ENCODE measurements around the gene AUTS2.

Gene AUTS2

GRCh38 chr7:70834424-70834823 lies 1236.1 kb downstream of the AUTS2 start:
- no peak for DNase-seq

- DNase-seq, result no peak
Observed at GRCh38 chr7:70835658-70836057, 1237.4 kb downstream of the AUTS2 start.

GRCh38 chr7:70836279-70836678 lies 1238.0 kb downstream of the AUTS2 start:
- no peak for DNase-seq

- no peak for DNase-seq
Observed at GRCh38 chr7:70836946-70837345, 1238.7 kb downstream of the AUTS2 start.

GRCh38 chr7:70837589-70837988 lies 1239.3 kb downstream of the AUTS2 start:
- DNase-seq, result no peak

GRCh38 chr7:70838292-70838907 lies 1240.1 kb downstream of the AUTS2 start:
- no peak for DNase-seq

Data from NCI-H187 (cell line).